Prostate gland (tissue), 2 donors: Measurements from ENCODE around the gene PEX6.

Experiments used
- CTCF ChIP-seq, 4 experiments: fragments of 200-600 bp in 2 of 4; fragments of 450-650 bp in 2 of 4; sonication (generic) in 2 of 4; IDR thresholded peaks; 1 replicate in 3 of 4; 2 replicates in 1 of 4; pipeline ENCODE4 v1.5.1; 2016 to 2019; ENCODE audit warnings: antibody characterized with exemption in 4 of 4, mild to moderate bottlenecking in 2 of 4, moderate library complexity in 2 of 4
- POLR2A ChIP-seq: fragments of 450-650 bp; IDR thresholded peaks from one replicate; pipeline ENCODE4 v1.6.1; 2016; ENCODE audit warnings: antibody characterized with exemption, mild to moderate bottlenecking
- POLR2AphosphoS5 ChIP-seq: sonication (generic); formaldehyde crosslinking; IDR thresholded peaks from one replicate; pipeline ENCODE4 v1.6.1; 2017; ENCODE audit warnings: antibody characterized with exemption

DNA sequence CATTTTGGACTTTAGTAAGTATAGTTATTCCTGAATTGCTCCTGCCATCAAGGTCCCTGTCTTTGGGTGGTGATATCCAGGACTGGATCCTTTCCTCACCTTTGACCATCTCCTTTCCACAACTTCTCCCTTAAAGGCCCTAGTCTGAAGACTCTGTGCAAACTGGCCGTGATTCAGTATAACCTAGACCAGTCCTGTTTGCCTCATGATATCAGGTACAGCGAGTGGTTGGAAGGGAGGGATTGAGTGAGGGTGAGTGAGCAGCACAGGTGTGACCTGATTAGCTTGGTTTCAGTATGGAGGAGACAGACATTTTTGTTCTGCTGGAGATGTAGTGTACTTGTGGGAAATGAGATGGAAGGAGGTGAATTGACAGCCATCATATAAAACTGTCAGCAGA lies 40.2 kb upstream of the PEX6 start:
- TF ChIP-seq CTCF (IDR thresholded peaks at IDR 0.05): no peak
- TF ChIP-seq POLR2AphosphoS5: no peak
- no peak for TF ChIP-seq POLR2A
